ENCODE measurements around the gene ST3GAL2.

DNA sequence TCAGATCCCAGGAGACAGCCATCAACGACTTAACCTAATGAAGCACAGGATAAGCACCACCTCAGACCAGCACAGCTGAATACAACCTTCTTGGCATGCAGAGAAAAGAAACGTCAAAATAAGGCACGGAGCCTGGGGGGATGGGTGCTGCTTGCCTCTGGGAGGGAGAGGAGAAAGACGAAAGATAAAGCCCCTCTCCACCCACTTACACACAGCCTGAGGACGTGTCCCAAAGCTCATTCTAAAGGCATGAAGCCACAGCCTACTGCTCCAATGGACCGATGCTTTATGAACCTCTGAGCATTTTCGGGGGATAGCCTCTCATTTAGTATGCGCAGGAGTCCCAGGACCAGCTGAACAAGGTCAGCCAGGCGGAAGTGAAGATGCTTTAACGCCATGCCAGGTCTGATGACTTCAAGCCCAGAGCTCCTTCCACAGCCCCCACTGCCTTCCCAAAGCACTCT is 31.1 kb downstream of the ST3GAL2 start:
- TF ChIP-seq, protein P1, sequence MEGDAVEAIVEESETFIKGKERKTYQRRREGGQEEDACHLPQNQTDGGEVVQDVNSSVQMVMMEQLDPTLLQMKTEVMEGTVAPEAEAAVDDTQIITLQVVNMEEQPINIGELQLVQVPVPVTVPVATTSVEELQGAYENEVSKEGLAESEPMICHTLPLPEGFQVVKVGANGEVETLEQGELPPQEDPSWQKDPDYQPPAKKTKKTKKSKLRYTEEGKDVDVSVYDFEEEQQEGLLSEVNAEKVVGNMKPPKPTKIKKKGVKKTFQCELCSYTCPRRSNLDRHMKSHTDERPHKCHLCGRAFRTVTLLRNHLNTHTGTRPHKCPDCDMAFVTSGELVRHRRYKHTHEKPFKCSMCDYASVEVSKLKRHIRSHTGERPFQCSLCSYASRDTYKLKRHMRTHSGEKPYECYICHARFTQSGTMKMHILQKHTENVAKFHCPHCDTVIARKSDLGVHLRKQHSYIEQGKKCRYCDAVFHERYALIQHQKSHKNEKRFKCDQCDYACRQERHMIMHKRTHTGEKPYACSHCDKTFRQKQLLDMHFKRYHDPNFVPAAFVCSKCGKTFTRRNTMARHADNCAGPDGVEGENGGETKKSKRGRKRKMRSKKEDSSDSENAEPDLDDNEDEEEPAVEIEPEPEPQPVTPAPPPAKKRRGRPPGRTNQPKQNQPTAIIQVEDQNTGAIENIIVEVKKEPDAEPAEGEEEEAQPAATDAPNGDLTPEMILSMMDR (IDR thresholded peaks at IDR 0.05), result no peak
- TF ChIP-seq TCF7 (CRISPR knock-in tag; IDR thresholded peaks at IDR 0.05; ENCODE audit: low read depth) (no peak), NR2C2 (CRISPR knock-in tag; IDR thresholded peaks at IDR 0.05) (no peak), CREB1 (CRISPR knock-in tag; IDR thresholded peaks at IDR 0.05) (no peak), JUN (CRISPR knock-in tag; IDR thresholded peaks at IDR 0.05) (no peak), CREM (CRISPR knock-in tag; IDR thresholded peaks at IDR 0.05) (no peak)
- TF ChIP-seq, protein P2, sequence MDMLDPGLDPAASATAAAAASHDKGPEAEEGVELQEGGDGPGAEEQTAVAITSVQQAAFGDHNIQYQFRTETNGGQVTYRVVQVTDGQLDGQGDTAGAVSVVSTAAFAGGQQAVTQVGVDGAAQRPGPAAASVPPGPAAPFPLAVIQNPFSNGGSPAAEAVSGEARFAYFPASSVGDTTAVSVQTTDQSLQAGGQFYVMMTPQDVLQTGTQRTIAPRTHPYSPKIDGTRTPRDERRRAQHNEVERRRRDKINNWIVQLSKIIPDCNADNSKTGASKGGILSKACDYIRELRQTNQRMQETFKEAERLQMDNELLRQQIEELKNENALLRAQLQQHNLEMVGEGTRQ (CRISPR knock-in tag; IDR thresholded peaks at IDR 0.05), result no peak
- TF ChIP-seq, protein P3, sequence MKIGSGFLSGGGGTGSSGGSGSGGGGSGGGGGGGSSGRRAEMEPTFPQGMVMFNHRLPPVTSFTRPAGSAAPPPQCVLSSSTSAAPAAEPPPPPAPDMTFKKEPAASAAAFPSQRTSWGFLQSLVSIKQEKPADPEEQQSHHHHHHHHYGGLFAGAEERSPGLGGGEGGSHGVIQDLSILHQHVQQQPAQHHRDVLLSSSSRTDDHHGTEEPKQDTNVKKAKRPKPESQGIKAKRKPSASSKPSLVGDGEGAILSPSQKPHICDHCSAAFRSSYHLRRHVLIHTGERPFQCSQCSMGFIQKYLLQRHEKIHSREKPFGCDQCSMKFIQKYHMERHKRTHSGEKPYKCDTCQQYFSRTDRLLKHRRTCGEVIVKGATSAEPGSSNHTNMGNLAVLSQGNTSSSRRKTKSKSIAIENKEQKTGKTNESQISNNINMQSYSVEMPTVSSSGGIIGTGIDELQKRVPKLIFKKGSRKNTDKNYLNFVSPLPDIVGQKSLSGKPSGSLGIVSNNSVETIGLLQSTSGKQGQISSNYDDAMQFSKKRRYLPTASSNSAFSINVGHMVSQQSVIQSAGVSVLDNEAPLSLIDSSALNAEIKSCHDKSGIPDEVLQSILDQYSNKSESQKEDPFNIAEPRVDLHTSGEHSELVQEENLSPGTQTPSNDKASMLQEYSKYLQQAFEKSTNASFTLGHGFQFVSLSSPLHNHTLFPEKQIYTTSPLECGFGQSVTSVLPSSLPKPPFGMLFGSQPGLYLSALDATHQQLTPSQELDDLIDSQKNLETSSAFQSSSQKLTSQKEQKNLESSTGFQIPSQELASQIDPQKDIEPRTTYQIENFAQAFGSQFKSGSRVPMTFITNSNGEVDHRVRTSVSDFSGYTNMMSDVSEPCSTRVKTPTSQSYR (CRISPR knock-in tag; IDR thresholded peaks at IDR 0.05), result no peak
- TF ChIP-seq, protein P4, sequence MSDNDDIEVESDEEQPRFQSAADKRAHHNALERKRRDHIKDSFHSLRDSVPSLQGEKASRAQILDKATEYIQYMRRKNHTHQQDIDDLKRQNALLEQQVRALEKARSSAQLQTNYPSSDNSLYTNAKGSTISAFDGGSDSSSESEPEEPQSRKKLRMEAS (CRISPR knock-in tag; IDR thresholded peaks at IDR 0.05), result no peak
- TF ChIP-seq, protein P5, sequence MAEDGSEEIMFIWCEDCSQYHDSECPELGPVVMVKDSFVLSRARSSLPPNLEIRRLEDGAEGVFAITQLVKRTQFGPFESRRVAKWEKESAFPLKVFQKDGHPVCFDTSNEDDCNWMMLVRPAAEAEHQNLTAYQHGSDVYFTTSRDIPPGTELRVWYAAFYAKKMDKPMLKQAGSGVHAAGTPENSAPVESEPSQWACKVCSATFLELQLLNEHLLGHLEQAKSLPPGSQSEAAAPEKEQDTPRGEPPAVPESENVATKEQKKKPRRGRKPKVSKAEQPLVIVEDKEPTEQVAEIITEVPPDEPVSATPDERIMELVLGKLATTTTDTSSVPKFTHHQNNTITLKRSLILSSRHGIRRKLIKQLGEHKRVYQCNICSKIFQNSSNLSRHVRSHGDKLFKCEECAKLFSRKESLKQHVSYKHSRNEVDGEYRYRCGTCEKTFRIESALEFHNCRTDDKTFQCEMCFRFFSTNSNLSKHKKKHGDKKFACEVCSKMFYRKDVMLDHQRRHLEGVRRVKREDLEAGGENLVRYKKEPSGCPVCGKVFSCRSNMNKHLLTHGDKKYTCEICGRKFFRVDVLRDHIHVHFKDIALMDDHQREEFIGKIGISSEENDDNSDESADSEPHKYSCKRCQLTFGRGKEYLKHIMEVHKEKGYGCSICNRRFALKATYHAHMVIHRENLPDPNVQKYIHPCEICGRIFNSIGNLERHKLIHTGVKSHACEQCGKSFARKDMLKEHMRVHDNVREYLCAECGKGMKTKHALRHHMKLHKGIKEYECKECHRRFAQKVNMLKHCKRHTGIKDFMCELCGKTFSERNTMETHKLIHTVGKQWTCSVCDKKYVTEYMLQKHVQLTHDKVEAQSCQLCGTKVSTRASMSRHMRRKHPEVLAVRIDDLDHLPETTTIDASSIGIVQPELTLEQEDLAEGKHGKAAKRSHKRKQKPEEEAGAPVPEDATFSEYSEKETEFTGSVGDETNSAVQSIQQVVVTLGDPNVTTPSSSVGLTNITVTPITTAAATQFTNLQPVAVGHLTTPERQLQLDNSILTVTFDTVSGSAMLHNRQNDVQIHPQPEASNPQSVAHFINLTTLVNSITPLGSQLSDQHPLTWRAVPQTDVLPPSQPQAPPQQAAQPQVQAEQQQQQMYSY (CRISPR knock-in tag; IDR thresholded peaks at IDR 0.05), result no peak

Measured in WTC11 (cell line).